GM12873 (cell line): ENCODE data around the gene AHCYL2.

Source experiments
- TF ChIP-seq, protein P1 (sequence below): IDR thresholded peaks from 2 replicates; pipeline ENCODE4 v1.5.1; 2012; ENCODE audit warnings: low read depth, mild to moderate bottlenecking, moderate library complexity, low read length, control low read depth; ENCODE audit not compliant: insufficient read depth; ENCODE audit errors: missing control alignments

The AHCYL2 gene

DNA sequence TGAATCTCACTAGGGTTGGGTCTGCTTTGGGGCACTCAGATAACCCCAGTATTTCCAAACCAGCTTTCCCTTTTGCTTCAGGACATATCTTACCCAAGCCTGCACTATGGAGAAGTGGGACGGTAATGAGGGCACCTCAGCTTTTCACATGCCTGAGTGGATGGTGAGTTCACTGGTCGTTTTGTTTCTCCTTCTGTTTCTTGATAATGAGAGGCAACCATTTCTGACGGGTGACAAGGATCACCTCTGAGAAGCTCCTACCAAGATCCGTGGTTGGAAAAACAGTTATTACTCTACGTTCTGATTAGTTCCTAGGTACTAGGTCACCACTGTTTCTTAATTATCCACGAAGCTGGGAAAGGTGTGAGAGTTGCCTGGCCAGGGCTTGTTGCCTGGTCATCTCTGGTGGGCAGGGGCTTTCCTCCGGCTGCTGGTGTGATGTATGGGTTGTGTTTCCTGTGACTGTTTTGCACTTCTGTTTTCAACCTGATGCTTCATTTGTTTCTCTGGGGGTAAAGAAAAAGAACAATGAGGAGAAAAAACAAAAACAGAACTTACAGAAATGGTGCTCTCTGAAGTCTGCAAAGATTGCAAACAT is 143.7 kb downstream of the AHCYL2 start:
- TF ChIP-seq, protein P1, sequence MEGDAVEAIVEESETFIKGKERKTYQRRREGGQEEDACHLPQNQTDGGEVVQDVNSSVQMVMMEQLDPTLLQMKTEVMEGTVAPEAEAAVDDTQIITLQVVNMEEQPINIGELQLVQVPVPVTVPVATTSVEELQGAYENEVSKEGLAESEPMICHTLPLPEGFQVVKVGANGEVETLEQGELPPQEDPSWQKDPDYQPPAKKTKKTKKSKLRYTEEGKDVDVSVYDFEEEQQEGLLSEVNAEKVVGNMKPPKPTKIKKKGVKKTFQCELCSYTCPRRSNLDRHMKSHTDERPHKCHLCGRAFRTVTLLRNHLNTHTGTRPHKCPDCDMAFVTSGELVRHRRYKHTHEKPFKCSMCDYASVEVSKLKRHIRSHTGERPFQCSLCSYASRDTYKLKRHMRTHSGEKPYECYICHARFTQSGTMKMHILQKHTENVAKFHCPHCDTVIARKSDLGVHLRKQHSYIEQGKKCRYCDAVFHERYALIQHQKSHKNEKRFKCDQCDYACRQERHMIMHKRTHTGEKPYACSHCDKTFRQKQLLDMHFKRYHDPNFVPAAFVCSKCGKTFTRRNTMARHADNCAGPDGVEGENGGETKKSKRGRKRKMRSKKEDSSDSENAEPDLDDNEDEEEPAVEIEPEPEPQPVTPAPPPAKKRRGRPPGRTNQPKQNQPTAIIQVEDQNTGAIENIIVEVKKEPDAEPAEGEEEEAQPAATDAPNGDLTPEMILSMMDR: no peak

DNA sequence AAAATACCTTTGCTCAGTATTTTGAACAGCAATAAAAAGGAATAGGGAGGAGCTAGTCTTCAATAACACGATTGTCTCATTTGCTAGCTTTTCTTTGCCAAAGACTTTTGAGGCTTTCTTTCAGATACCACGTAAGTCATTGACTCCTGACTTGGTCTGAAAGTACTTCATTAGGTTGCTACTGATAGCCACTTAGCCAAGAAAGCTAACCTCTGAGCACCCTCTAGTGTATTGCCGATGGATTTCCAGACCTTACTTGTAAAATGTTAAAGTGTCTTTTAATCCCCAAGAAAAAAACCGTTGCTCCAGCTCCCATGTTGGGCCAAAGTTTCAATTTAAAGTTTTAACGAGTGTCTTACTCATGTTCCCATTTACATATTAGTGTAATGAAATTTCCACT is 146.0 kb downstream of the AHCYL2 start:
- TF ChIP-seq, protein P1: peak; percentile 14

DNA sequence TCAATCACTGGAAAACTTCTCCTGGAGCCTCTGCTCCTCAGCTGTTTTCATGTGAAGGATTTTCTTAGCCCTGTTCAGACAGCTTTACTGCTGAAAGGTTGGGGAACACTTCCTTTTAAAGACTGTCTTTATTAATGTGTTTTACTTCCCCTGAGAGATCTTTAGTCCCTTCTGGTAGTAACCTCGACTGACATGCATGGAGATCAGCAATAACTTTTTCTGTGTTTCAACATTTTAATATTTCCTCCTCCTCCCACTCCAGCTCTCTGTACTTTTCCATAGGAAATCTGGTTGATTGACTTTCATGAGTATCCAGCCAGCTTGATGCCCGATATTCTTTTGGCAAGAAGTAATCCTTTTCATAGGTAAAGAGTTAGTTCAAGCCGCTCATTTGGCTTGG is 146.7 kb downstream of the AHCYL2 start:
- TF ChIP-seq, protein P1: no peak

DNA sequence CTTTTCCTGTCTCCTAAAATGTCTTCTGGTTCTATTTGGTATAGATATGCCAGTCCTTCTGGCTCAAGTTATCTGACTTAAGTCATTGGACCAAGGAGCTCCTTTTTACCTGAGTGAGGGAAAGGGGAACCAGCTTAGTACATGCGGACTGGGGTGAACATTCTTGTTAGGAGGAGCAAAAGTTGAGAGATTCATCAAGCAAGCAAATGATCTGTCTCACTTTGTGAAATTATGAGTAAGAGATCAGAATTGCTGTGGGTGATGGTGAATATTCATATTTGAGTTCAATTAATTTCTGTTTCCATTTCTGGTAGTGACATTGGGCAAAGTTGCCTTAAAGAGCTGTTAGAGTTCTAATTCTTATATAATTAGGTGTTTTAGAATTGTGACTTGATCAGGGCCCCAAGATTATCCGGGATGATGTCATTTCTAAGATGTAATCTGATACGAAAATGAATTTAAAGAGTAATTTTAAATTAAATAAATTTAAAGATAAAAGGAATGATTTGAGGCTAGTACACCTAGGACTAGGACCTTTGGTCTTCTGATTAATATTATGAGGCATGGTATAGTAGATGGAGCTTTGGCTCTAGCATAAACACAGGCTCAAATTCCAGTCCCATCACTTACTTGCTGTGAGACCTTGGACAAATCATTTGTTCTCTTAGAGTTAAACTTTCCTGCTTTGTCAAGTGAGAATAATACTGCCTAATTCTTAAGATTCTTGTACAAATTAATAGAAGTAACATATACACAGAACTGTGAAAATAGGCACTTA is 149.0 kb downstream of the AHCYL2 start:
- TF ChIP-seq, protein P1: no peak

DNA sequence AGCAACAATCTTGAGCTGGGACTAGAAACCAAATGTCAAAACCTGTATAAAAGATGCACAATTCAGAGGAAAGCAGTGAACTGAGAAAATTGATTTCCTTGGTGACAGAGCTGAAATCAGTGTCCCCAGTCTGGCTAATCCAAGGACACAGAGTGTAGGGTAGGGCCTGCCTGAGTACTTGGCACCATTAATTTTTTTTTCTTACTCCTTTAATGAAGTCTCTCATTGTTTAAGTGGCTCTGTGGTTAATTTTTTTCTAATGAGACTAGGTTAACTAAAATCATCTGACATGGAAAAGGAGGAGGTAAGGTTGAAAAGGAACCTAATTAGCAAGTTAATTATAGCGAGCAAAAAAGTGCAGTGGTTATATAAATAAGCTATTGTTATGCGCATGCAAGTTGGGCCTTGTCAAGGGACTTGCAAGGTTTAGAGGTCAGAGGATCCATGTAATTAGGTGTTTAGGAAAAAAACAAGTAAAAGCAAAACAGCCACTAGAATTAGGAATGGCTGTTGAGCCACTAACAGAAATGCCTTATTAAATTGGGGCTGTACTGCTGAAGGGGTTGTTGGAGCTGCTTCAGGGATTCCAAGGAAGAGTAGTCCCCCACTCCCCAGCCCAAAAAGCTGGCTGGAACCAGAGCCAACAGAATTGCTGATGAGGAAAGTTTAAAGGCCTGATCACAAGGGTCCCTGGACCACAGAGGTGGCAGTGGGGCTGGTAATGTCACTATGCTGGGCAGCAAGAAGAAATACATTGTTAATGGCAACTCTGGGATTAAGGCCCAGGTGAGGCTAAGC is 150.5 kb downstream of the AHCYL2 start:
- TF ChIP-seq, protein P1: no peak

DNA sequence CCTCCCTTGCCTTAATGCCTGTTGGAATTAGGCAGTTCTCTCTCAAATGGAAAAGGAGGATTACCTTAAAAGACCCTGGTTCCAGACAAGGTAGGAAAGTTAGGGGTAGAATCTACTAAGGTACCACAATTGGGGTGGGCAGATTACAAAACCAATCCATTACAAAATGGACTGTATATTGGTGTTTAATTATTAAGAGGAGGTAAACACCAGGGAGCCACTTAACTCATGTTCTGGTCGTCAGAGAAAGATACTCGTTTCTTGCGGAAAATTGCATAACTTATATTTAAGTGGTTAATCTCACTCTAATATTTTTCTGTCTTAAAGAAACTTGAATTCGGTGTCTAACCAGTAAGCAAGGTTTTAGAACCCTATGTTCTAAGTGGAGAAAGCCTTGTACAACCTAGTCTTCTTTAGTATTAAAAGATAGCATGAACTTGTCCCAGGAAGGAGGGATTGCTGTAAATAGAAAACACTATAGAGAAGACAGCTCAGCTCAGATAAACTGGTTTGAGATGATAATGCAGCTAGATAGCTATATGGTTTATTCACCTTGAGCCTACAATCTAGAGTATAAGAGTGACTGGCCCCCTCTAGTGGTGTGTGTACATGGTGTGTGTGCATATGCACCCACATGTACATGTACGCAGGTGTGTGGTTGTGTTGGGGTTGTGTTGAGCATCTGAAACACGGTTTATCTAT is 151.4 kb downstream of the AHCYL2 start:
- TF ChIP-seq, protein P1: peak; percentile 78
